Neuronal stem cell (in vitro differentiated cells): ENCODE measurements around the gene CTNNA3.
A peak's percentile ranks its signal among the peaks of the same experiment; 100 is the strongest.

Experiments
- DNase-seq: peaks from one replicate; pipeline ENCODE4 v3.0.0-alpha.2; 2013; ENCODE audit warnings: low spot score
- H2AFZ ChIP-seq: one replicate; pipeline ENCODE4 v1.6.1; 2013; ENCODE audit warnings: mild to moderate bottlenecking, low read length, inconsistent platforms
- H2AK5ac ChIP-seq: 2 replicates; pipeline ENCODE4 v1.6.1; 2013; ENCODE audit warnings: low read depth, mild to moderate bottlenecking, inconsistent platforms, low read length, moderate library complexity, mixed read lengths
- H2BK120ac ChIP-seq: 2 replicates; pipeline ENCODE4 v1.6.1; 2013; ENCODE audit warnings: low read depth, mild to moderate bottlenecking, inconsistent platforms, low read length, moderate library complexity, mixed read lengths
- H2BK12ac ChIP-seq: one replicate; pipeline ENCODE4 v1.6.1; 2013; ENCODE audit warnings: low read length, inconsistent platforms
- H2BK15ac ChIP-seq: 2 replicates; pipeline ENCODE4 v1.6.1; 2013; ENCODE audit warnings: mild to moderate bottlenecking, low read length, inconsistent platforms, mixed read lengths
- H2BK5ac ChIP-seq: one replicate; pipeline ENCODE4 v1.6.1; 2013; ENCODE audit warnings: inconsistent platforms, mild to moderate bottlenecking, low read length, moderate library complexity
- H3K14ac ChIP-seq: one replicate; pipeline ENCODE4 v1.6.1; 2013; ENCODE audit warnings: low read length, inconsistent platforms
- H3K18ac ChIP-seq: 2 replicates; pipeline ENCODE4 v1.6.1; 2013; ENCODE audit warnings: low read length, inconsistent platforms
- H3K23ac ChIP-seq: 2 replicates; pipeline ENCODE4 v1.6.1; 2013; ENCODE audit warnings: low read depth, mild to moderate bottlenecking, mixed read lengths, low read length, inconsistent platforms; ENCODE audit not compliant: poor library complexity
- H3K27ac ChIP-seq: replicated peaks from 3 replicates; pipeline ENCODE4 v1.5.1; 2013; ENCODE audit warnings: low read length, inconsistent platforms
- H3K27me3 ChIP-seq, 3 experiments: 2 replicates each; pipeline ENCODE4 v1.6.1; 2013; ENCODE audit warnings: low read length in 3 of 3, mild to moderate bottlenecking in 2 of 3, inconsistent platforms in 1 of 3, low read depth in 1 of 3, mixed read lengths in 1 of 3, moderate library complexity in 1 of 3; ENCODE audit not compliant: control insufficient read depth in 3 of 3, insufficient read depth in 3 of 3
- H3K36me3 ChIP-seq, 2 donors: replicated peaks in 1 of 2; 2 replicates each; pipeline ENCODE4 v1.6.1; 2013; ENCODE audit warnings: low read length in 2 of 2; ENCODE audit not compliant: control insufficient read depth in 2 of 2, insufficient read depth in 2 of 2
- H3K4ac ChIP-seq: 2 replicates; pipeline ENCODE4 v1.6.1; 2013; ENCODE audit warnings: inconsistent platforms, mild to moderate bottlenecking, low read length, moderate library complexity
- H3K4me1 ChIP-seq, 2 donors: 1 replicate in 1 of 2; 2 replicates in 1 of 2; pipeline ENCODE4 v1.6.1; 2013; ENCODE audit warnings: low read length in 2 of 2, low read depth in 1 of 2; ENCODE audit not compliant: control insufficient read depth in 2 of 2, insufficient read depth in 1 of 2
- H3K4me2 ChIP-seq: one replicate; pipeline ENCODE4 v1.6.1; 2013; ENCODE audit warnings: mild to moderate bottlenecking, low read length, inconsistent platforms; ENCODE audit not compliant: insufficient read depth, poor library complexity, severe bottlenecking
- H3K4me3 ChIP-seq, 2 donors: 2 replicates each; pipeline ENCODE4 v1.5.1; 2013; ENCODE audit warnings: low read length in 2 of 2, mild to moderate bottlenecking in 2 of 2, inconsistent platforms in 1 of 2, moderate library complexity in 1 of 2
- H3K79me1 ChIP-seq: one replicate; pipeline ENCODE4 v1.6.1; 2013; ENCODE audit warnings: low read depth, mild to moderate bottlenecking, inconsistent platforms, low read length, moderate library complexity
- H3K9ac ChIP-seq: one replicate; pipeline ENCODE4 v1.6.1; 2013; ENCODE audit warnings: mild to moderate bottlenecking, low read depth, low read length, inconsistent platforms; ENCODE audit not compliant: poor library complexity
- H3K9me3 ChIP-seq, 2 donors: replicated peaks in 1 of 2; 2 replicates each; pipeline versions ENCODE3 to v1.6.1; 2013; ENCODE audit warnings: low read length in 2 of 2, mild to moderate bottlenecking in 2 of 2, inconsistent platforms in 1 of 2, low read depth in 1 of 2, mixed read lengths in 1 of 2, moderate library complexity in 1 of 2; ENCODE audit not compliant: control insufficient read depth in 2 of 2, insufficient read depth in 1 of 2
- H4K8ac ChIP-seq: one replicate; pipeline ENCODE4 v1.6.1; 2013; ENCODE audit warnings: low read depth, mild to moderate bottlenecking, inconsistent platforms, low read length, moderate library complexity
- H4K91ac ChIP-seq: one replicate; pipeline ENCODE4 v1.6.1; 2013; ENCODE audit warnings: low read length, low read depth, mild to moderate bottlenecking, inconsistent platforms; ENCODE audit not compliant: poor library complexity
- WGBS, 2 donors: extraction: QIAGEN DNeasy Blood & Tissue Kit; methylation state at CpG; one replicate each; pipeline ENCODE4 v1.1.7; 2013; ENCODE audit warnings: missing lambda C conversion rate in 2 of 2, mixed read lengths in 1 of 2; ENCODE audit not compliant: insufficient read length in 2 of 2, insufficient replicate concordance in 1 of 2; ENCODE audit errors: extremely low coverage in 2 of 2; 5-methylcytosine and 5-hydroxymethylcytosine counted together

CTNNA3 gene

GRCh38 chr10:67140641-67141040, 555.4 kb downstream of the CTNNA3 start:
- DNase-seq = no peak
- no peak overlapping the region for H3K4ac ChIP-seq
- no peak overlapping the region for H2AK5ac ChIP-seq
- H2BK15ac ChIP-seq = no peak overlapping the region
- peaks cover 0 to 3% of the 10 kb centered on the region in 2 donors for H3K4me1 ChIP-seq
- no peak overlapping the region for H2BK12ac ChIP-seq
- no CpG with 5 or more reads among the region's 2 CpGs for WGBS, 2 donors
- H3K18ac ChIP-seq = no peak overlapping the region
- no peak overlapping the region for H3K23ac ChIP-seq
- no peaks in the 10 kb centered on the region for H3K27me3 ChIP-seq
- no peak overlapping the region for H2BK120ac ChIP-seq
- no peak overlapping the region for H3K27ac ChIP-seq
- no peaks in the 10 kb centered on the region for H3K79me1 ChIP-seq
- no peak overlapping the region for H2BK5ac ChIP-seq
- no peak overlapping the region for H4K91ac ChIP-seq
- no peak overlapping the region for H3K14ac ChIP-seq
- no peaks in the 10 kb centered on the region for H3K36me3 ChIP-seq
- no peak overlapping the region for H3K4me2 ChIP-seq
- H4K8ac ChIP-seq = no peak overlapping the region
- H3K9me3 ChIP-seq = no peaks in the 10 kb centered on the region
- H3K9ac ChIP-seq = no peak overlapping the region
- peak overlapping the region; percentile 73 for H2AFZ ChIP-seq
- H3K4me3 ChIP-seq = no peak overlapping the region

- H2BK120ac ChIP-seq = no peak overlapping the region
Observed at GRCh38 chr10:67127441-67127840, 568.6 kb downstream of the CTNNA3 start.

GRCh38 chr10:67119651-67120050, 576.3 kb downstream of the CTNNA3 start:
- no CpG with 5 or more reads among the region's 1 CpG for WGBS, 2 donors
- DNase-seq = no peak
- Histone ChIP-seq H2BK12ac (no peak overlapping the region), H3K4me1 (no peaks in the 10 kb centered on the region), H3K9ac (no peak overlapping the region), H2BK120ac (no peak overlapping the region), H3K14ac (no peak overlapping the region), H2AK5ac (no peak overlapping the region), H3K27me3 (no peaks in the 10 kb centered on the region), H3K18ac (no peak overlapping the region), H2BK5ac (no peak overlapping the region), H3K9me3 (no peaks in the 10 kb centered on the region), H2AFZ (no peak overlapping the region), H3K23ac (no peak overlapping the region), H3K36me3 (no peaks in the 10 kb centered on the region), H4K91ac (no peak overlapping the region), H3K79me1 (no peaks in the 10 kb centered on the region), H3K4me3 (no peak overlapping the region), H3K4me2 (no peak overlapping the region), H3K4ac (no peak overlapping the region), H3K27ac (no peak overlapping the region), H4K8ac (no peak overlapping the region), H2BK15ac (no peak overlapping the region)

More at GRCh38 chr10:67127441-67127840, 568.6 kb downstream of the CTNNA3 start:
- no peak overlapping the region for H3K4me3 ChIP-seq
- no peak for DNase-seq
- no peaks in the 10 kb centered on the region for H3K4me1 ChIP-seq
- no CpG with 5 or more reads among the region's 2 CpGs for WGBS, 2 donors
- no peak overlapping the region for H3K9ac ChIP-seq
- no peaks in the 10 kb centered on the region for H3K27me3 ChIP-seq
- no peak overlapping the region for H4K91ac ChIP-seq
- no peak overlapping the region for H2BK12ac ChIP-seq
- no peak overlapping the region for H2BK15ac ChIP-seq
- no peaks in the 10 kb centered on the region for H3K9me3 ChIP-seq
- H2AK5ac ChIP-seq = no peak overlapping the region
- H3K14ac ChIP-seq = no peak overlapping the region
- H3K4ac ChIP-seq = no peak overlapping the region
- H3K36me3 ChIP-seq = no peaks in the 10 kb centered on the region
- no peak overlapping the region for H2BK5ac ChIP-seq
- no peak overlapping the region for H3K18ac ChIP-seq
- H3K27ac ChIP-seq = no peak overlapping the region
- no peak overlapping the region for H3K23ac ChIP-seq
- H3K79me1 ChIP-seq = no peaks in the 10 kb centered on the region
- H2AFZ ChIP-seq = no peak overlapping the region
- H3K4me2 ChIP-seq = no peak overlapping the region
- no peak overlapping the region for H4K8ac ChIP-seq

- H2BK5ac ChIP-seq = no peak overlapping the region
- H2BK15ac ChIP-seq = no peak overlapping the region
- H2BK12ac ChIP-seq = no peak overlapping the region
- H3K4me1 ChIP-seq = no peaks in the 10 kb centered on the region
- no peak overlapping the region for H3K18ac ChIP-seq
- H3K9ac ChIP-seq = no peak overlapping the region
- H3K23ac ChIP-seq = no peak overlapping the region
- H4K91ac ChIP-seq = no peak overlapping the region
- H3K9me3 ChIP-seq = no peaks in the 10 kb centered on the region
- H3K14ac ChIP-seq = no peak overlapping the region
- H3K36me3 ChIP-seq = no peaks in the 10 kb centered on the region
- no peak overlapping the region for H3K4me2 ChIP-seq
- no peaks in the 10 kb centered on the region for H3K79me1 ChIP-seq
- DNase-seq = no peak
- no peak overlapping the region for H3K4me3 ChIP-seq
- WGBS, 2 donors = no CpG with 5 or more reads among the region's 1 CpG
- H2AFZ ChIP-seq = no peak overlapping the region
- no peak overlapping the region for H3K4ac ChIP-seq
- H2BK120ac ChIP-seq = no peak overlapping the region
- H4K8ac ChIP-seq = no peak overlapping the region
- no peak overlapping the region for H3K27ac ChIP-seq
- H2AK5ac ChIP-seq = no peak overlapping the region
- no peaks in the 10 kb centered on the region for H3K27me3 ChIP-seq
Observed at GRCh38 chr10:67115972-67116371, 580.0 kb downstream of the CTNNA3 start.
